Peyer's patch (tissue), 4 donors: ENCODE data around the gene RAD51B.

ENCODE experiments used
- POLR2A ChIP-seq, 2 donors: fragments of 450-650 bp; IDR thresholded peaks; one replicate each; pipeline ENCODE4 v1.5.1; 2017; ENCODE audit warnings: antibody characterized with exemption in 2 of 2, mild to moderate bottlenecking in 2 of 2, moderate library complexity in 2 of 2
- TF ChIP-seq, protein P1 (sequence below), 6 experiments: fragments of 450-650 bp in 4 of 6; fragments of 200-600 bp in 2 of 6; sonication (generic) in 1 of 6; IDR thresholded peaks; one replicate each; pipeline ENCODE4 v1.5.1; 2017 to 2019; ENCODE audit warnings: antibody characterized with exemption in 6 of 6, mild to moderate bottlenecking in 3 of 6, moderate library complexity in 1 of 6

DNA sequence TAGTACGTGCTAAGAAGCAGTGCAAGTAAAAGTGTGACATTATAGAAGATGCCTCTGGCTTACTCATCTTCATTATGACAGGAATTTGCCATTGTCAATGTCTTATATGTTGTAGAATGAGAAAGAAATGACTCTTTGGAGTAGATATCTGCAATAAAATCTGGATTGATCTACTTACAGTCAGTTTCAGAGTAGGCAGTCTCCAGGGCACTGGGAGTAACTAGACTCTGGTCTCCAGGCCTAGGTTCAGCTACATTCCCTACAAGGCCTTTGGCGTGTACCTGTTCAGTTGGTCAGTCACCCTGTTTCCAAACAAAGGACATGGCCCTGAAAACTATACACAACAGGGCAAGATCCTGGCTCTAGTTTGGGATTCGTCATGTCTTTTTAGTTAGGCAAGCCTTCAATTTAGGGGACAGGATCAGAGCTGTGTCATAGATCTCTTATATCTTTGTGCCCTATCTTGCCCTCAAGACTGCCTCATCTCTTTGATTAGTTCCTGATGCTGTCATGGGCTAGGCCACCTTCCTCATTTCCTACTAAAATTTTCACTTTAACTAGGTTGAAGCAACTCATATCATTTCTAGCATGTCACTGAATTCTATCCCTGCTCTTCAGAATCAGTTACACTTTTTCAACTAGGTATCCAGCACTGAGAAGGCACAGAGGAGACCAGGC lies 410.0 kb downstream of the RAD51B start:
- TF ChIP-seq, protein P1, sequence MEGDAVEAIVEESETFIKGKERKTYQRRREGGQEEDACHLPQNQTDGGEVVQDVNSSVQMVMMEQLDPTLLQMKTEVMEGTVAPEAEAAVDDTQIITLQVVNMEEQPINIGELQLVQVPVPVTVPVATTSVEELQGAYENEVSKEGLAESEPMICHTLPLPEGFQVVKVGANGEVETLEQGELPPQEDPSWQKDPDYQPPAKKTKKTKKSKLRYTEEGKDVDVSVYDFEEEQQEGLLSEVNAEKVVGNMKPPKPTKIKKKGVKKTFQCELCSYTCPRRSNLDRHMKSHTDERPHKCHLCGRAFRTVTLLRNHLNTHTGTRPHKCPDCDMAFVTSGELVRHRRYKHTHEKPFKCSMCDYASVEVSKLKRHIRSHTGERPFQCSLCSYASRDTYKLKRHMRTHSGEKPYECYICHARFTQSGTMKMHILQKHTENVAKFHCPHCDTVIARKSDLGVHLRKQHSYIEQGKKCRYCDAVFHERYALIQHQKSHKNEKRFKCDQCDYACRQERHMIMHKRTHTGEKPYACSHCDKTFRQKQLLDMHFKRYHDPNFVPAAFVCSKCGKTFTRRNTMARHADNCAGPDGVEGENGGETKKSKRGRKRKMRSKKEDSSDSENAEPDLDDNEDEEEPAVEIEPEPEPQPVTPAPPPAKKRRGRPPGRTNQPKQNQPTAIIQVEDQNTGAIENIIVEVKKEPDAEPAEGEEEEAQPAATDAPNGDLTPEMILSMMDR (IDR thresholded peaks at IDR 0.05) = no peak
- TF ChIP-seq POLR2A (IDR thresholded peaks at IDR 0.05) = no peak
